OCI-LY7 (cell line): Measurements from ENCODE around the gene GNLY. TPM values are rescaled to one million over a fixed set of nuclear protein-coding genes. Genes with fewer than 3 reads are reported as not detected.

Experiments used
- BruUV-seq: library from RNA; stranded (reverse); fragments of 400-500 nt; replicated peaks from 2 replicates; lab custom pipeline; 2021; lab: Mats Ljungman, UMichigan
- CTCF ChIA-PET: fragments of 300-600 bp; sonication (Branson Sonifier 250); formaldehyde crosslinking; loops from one replicate; lab custom pipeline; 2022; ENCODE audit warnings: antibody characterized with exemption; ENCODE audit not compliant: unreplicated experiment; lab: Charles Lee
- POLR2A ChIA-PET: fragments of 300-600 bp; sonication (Branson Sonifier 250); formaldehyde crosslinking; loops from one replicate; lab custom pipeline; 2022; ENCODE audit warnings: antibody characterized with exemption; lab: Charles Lee
- DNase-seq: peaks from one replicate; pipeline ENCODE4 v3.0.0-alpha.2; 2015; ENCODE audit warnings: low spot score
- H2AFZ ChIP-seq: fragments of 200-600 bp; sonication (generic), shearing (Covaris generic); 2 replicates; pipeline ENCODE4 v1.6.1; 2014; ENCODE audit warnings: mild to moderate bottlenecking, antibody characterized with exemption, low read length, moderate library complexity
- H3K27ac ChIP-seq: fragments of 200-600 bp; sonication (generic); 2 replicates; pipeline ENCODE4 v1.5.1; 2014; ENCODE audit warnings: mixed run types, low read depth, mild to moderate bottlenecking, moderate library complexity, low read length, inconsistent platforms; ENCODE audit not compliant: poor library complexity, severe bottlenecking
- H3K36me3 ChIP-seq: fragments of 200-600 bp; sonication (generic); 2 replicates; pipeline ENCODE4 v1.6.1; 2014; ENCODE audit warnings: mild to moderate bottlenecking, antibody characterized with exemption, low read length, moderate library complexity, mixed read lengths; ENCODE audit not compliant: insufficient read depth
- H3K4me1 ChIP-seq: fragments of 200-600 bp; sonication (generic); 2 replicates; pipeline ENCODE4 v1.5.1; 2014; ENCODE audit warnings: mild to moderate bottlenecking, low read length; ENCODE audit not compliant: insufficient read depth, poor library complexity, severe bottlenecking
- H3K4me2 ChIP-seq: fragments of 200-600 bp; sonication (generic); 2 replicates; pipeline ENCODE4 v1.6.1; 2014; ENCODE audit warnings: mild to moderate bottlenecking, low read length
- H3K4me3 ChIP-seq: fragments of 200-600 bp; sonication (generic); 2 replicates; pipeline ENCODE4 v1.5.1; 2014; ENCODE audit warnings: mild to moderate bottlenecking, low read depth, low read length; ENCODE audit not compliant: poor library complexity, severe bottlenecking
- H3K79me2 ChIP-seq: fragments of 200-600 bp; sonication (generic); 2 replicates; pipeline ENCODE4 v1.6.1; 2016; ENCODE audit warnings: low read depth, mild to moderate bottlenecking, low read length, moderate library complexity, mixed read lengths; ENCODE audit not compliant: insufficient read depth
- H3K9me2 ChIP-seq: fragments of 200-600 bp; sonication (generic); 2 replicates; pipeline ENCODE4 v1.6.1; 2016; ENCODE audit warnings: mild to moderate bottlenecking, low read length, mixed read lengths; ENCODE audit not compliant: insufficient read depth
- H3K9me3 ChIP-seq: fragments of 200-600 bp; sonication (generic); 2 replicates; pipeline ENCODE4 v1.6.1; 2014; ENCODE audit warnings: mild to moderate bottlenecking, mixed run types, low read length, mixed read lengths
- H4K20me1 ChIP-seq: fragments of 200-600 bp; sonication (generic); 2 replicates; pipeline ENCODE4 v1.6.1; 2014; ENCODE audit warnings: mild to moderate bottlenecking, antibody characterized with exemption, low read length, moderate library complexity, mixed read lengths; ENCODE audit not compliant: insufficient read depth
- CTCF ChIP-seq: fragments of 200-600 bp; sonication (generic); conservative IDR thresholded peaks from 2 replicates; pipeline ENCODE4 v1.5.1; 2014; ENCODE audit warnings: mild to moderate bottlenecking, antibody characterized with exemption, low read length, moderate library complexity, mixed read lengths
- EZH2phosphoT487 ChIP-seq: fragments of 200-600 bp; sonication (generic); IDR thresholded peaks from 2 replicates; pipeline ENCODE4 v1.6.1; 2018; ENCODE audit warnings: low read depth, borderline replicate concordance, mild to moderate bottlenecking, mixed run types, antibody characterized with exemption, low read length, moderate library complexity, mixed read lengths
- intact Hi-C: fragments of 100-400 bp; cut with micrococcal nuclease; formaldehyde crosslinking; loops from one replicate; pipeline ENCODE4 v1.10.0; 2022; ENCODE audit not compliant: unreplicated experiment
- total RNA-seq, 2 experiments: library from RNA; depleted of rRNA in 1 of 2; stranded (reverse); fragments of >200 nt in 1 of 2; shearing (Covaris generic) in 1 of 2; gene quantifications; 2 replicates each; pipeline ENCODE4 v1.2.3, GENCODE V29; 2014 to 2022

The GNLY gene
- total RNA-seq, 2 experiments from 2014 or later: not detected

- DNase-seq: no peak
- Histone ChIP-seq H3K4me1 (no peaks in the 10 kb centered on the region), H3K36me3 (no peaks in the 10 kb centered on the region), H3K4me3 (no peak overlapping the region), H3K9me2 (no peaks in the 10 kb centered on the region), H2AFZ (no peak overlapping the region), H3K4me2 (no peak overlapping the region), H3K9me3 (no peaks in the 10 kb centered on the region), H3K79me2 (no peaks in the 10 kb centered on the region), H3K27ac (no peak overlapping the region), H4K20me1 (no peaks in the 10 kb centered on the region)
- no peak for TF ChIP-seq CTCF
- TF ChIP-seq EZH2phosphoT487: no peak
- intact Hi-C loops: no loop called here
- no TSS peak for BruUV-seq
- ChIA-PET POLR2A (interaction anchor here (0.6 to 0.7 kb wide), 2 partner anchors 153 to 171 kb away, joined by 3 read pairs; no protein-coding TSS in a partner anchor), CTCF (no interaction called here)
Observed at GRCh38 chr2:85698184-85698879, 4.2 kb downstream of the GNLY start.

- H2AFZ ChIP-seq: no peak overlapping the region
- H3K4me1 ChIP-seq: no peaks in the 10 kb centered on the region
- TF ChIP-seq EZH2phosphoT487: no peak
- TF ChIP-seq CTCF: no peak
- POLR2A ChIA-PET: no interaction called here
- intact Hi-C loops: no loop called here
- no peak overlapping the region for H3K27ac ChIP-seq
- no peaks in the 10 kb centered on the region for H3K9me3 ChIP-seq
- no peak for DNase-seq
- CTCF ChIA-PET: interaction anchor here (0.5 kb wide), 1 partner anchor 14 kb away, joined by 3 read pairs; no protein-coding TSS in a partner anchor
- no peak overlapping the region for H3K4me2 ChIP-seq
- no peaks in the 10 kb centered on the region for H3K79me2 ChIP-seq
- no peaks in the 10 kb centered on the region for H4K20me1 ChIP-seq
- no peak overlapping the region for H3K4me3 ChIP-seq
- no TSS peak for BruUV-seq
- no peaks in the 10 kb centered on the region for H3K9me2 ChIP-seq
- H3K36me3 ChIP-seq: no peaks in the 10 kb centered on the region
Observed at GRCh38 chr2:85698880-85699254, 4.7 kb downstream of the GNLY start.

GRCh38 chr2:85699325-85699724 is 5.2 kb downstream of the GNLY start:
- intact Hi-C loops: no loop called here
- no peaks in the 10 kb centered on the region for H3K79me2 ChIP-seq
- no peaks in the 10 kb centered on the region for H4K20me1 ChIP-seq
- no TSS peak for BruUV-seq
- H2AFZ ChIP-seq: no peak overlapping the region
- no peak for DNase-seq
- no peak overlapping the region for H3K4me3 ChIP-seq
- no peaks in the 10 kb centered on the region for H3K4me1 ChIP-seq
- no peak for TF ChIP-seq CTCF
- no peak for TF ChIP-seq EZH2phosphoT487
- no peaks in the 10 kb centered on the region for H3K36me3 ChIP-seq
- POLR2A ChIA-PET: no interaction called here
- H3K9me3 ChIP-seq: no peaks in the 10 kb centered on the region
- no peak overlapping the region for H3K4me2 ChIP-seq
- H3K9me2 ChIP-seq: no peaks in the 10 kb centered on the region
- no peak overlapping the region for H3K27ac ChIP-seq
- CTCF ChIA-PET: interaction anchor here (0.5 kb wide), 1 partner anchor 14 kb away, joined by 3 read pairs; no protein-coding TSS in a partner anchor
